GM04503 (cell line): ENCODE measurements around the gene FANCE.

ENCODE experiments used
- DNase-seq: peaks from one replicate; pipeline ENCODE4 v3.0.0-alpha.2; 2012; ENCODE audit warnings: low read depth

FANCE gene

DNA sequence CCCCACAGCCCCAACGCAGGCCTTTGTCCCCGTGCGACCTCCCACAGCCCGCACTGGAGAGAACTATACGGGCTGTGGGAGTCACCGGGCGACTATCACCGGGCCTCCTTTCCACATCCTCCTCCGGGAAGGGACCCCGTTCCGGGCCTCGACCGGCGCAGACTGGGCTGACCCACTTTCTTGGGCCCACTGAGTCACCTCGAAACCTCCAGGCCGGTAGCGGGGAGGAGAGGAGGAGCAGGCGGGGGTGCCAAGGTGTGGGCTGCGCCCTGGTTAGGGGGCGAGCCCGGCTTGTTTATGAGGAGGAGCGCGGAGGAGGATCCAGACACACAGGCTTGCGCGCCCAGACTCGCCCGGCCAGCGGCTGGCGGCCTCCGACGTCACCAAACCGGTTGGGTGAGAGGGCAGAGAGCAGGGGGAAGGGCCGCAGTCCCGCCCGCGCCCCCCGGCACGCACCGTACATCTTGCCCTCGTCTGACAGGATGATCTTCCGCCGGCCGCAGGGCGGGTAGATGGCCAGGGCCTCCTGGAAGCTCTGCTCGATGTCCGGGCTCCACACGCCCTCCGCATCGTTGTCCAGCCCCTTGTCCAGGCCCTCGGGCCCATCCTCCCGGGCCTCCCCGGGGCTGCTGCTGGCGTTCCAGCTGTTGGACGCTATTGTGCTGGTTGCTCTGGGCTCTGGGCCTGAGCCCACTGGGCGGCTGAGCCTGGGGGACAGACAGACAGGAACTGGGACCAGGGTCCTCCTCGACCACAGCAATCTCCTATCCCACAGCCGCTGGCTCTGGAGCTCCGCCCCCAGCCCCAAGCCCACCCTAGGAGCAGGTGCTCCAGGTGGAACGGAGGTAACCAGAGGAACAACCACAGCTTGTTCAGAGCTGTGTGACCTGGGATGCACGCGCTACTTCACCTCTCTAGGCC lies 34.1 kb downstream of the FANCE start:
- DNase-seq, result no peak

DNA sequence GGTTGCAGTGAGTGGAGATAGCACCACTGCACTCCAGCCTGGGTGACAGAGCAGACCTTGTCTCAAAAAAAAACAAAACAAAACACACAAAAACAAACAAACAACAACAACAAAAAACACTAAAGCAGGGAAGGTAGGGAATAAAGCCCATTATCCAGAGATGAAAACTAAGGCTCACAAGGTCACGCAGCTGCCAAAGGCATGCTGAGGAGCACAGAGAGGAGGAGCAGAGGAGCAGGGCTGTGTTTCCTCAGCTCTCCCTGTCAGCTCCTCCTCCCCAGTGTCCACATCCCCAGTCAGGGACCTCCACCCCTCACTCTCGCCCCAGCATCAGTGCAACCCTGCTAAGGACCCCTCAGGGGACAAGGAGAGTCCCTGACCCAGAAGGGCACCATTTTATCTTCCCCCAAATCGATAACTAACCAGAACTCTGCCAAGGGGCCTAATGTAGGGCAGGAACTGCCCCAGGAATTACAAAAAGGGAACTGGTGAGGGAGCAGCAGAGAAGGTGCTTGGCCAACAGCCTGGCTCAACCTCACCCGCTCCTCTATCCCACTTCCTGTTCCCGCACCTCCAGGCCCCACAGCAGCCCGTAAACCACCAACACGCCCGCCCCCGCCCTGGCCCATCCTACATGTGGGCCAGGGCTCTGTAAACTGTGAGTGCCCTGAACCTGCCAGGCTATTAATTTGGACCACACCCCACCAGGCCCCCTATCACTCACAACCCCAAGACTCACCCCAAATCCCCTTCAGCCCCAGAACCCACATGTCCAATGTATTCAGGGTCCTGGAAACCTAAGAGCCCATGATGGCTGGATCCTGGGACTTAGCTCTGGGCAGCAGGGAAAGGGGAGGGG lies 35.7 kb downstream of the FANCE start:
- no peak for DNase-seq

- DNase-seq, result no peak
These were observed 36.4 kb downstream of the FANCE start for GRCh38 chr6:35488517-35488862.

DNA sequence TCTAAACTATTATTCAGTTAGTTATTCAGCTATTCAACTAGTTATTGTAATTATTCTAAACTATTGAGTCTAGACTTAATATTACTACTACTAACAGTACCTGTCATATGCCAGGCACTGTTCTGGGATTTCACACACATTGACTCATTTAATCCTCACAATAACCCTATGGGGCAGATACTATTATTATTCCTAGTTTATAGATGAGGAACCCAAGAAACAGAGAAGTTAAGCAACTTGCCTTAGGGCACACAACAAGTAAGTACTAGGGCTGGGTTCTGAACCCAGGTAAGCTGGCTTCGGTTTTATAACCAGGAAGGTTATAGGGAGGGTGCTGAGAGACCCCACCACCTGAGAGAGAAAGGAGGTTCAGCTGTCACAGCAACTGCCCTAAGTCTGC lies 36.9 kb downstream of the FANCE start:
- DNase-seq, result no peak

GRCh38 chr6:35489995-35490791 lies 38.1 kb downstream of the FANCE start:
- DNase-seq, result no peak

DNA sequence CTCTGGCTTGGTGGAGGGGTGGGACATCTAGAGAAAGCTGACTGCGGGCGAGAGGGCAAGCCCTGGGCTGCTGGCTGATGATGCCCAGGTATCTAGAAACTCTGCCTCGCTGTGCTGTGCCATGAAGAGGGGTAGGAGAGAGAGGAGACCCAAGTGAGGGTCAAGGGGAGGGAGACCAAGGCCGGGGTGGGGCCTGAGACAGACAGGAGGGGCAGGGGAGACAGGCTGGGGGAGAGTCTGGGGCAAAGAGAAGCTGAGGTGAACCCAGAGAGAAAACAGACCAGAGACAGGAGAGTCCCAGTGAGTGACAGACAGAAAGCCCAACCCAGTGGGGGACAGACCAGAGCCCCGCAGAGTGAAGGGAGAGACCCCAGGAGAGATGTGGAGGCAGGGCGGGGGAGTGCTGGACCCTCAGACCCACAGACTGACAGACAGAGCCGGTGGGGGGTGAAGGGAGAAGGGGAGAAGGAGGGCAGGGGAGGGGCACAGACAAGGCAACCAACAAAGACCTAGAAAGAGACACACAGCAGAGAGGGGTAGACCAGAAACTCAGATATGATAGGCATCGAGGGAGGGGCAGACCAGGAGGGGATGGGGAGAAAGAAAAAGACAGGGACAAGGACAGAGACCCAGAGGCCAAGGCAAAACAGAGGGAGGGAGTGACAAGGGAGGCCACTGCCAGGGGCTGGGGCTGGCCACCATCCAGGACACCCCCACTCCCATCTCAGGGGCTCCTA lies 38.9 kb downstream of the FANCE start:
- no peak for DNase-seq

DNA sequence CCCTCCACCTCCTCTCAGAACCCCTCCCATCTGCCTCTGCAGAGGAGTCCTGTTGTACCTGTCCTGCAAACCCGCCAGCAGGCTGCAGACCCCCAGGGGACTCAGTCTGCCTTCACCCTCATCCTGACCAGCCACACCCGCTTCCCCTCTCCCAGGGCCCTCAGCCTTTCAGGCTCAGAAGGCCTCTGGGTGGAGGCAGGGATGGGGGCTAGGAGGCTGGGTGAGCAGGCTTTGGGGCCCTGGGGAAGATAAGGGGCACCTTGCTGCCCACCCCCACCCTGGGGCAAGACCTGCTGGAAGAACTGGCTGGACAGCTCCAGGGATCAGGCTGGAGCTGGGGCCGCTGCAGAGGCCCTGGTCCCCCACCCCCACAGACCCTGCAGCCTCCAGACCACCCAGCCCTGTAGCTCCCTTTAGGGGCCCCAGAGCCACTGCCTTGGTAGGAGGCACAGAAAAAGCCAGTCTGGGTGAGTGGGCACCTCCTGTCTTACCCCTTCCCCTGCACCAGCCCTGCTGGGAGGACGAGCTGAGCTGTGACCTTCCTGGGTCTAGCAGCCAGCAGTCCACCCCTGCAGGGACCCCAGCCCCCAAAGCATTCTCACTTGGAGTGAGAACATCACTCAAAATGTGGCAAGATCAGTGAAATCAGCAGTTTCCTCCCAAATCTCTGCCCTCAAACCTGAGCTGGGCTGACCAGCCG lies 39.6 kb downstream of the FANCE start:
- no peak for DNase-seq

DNA sequence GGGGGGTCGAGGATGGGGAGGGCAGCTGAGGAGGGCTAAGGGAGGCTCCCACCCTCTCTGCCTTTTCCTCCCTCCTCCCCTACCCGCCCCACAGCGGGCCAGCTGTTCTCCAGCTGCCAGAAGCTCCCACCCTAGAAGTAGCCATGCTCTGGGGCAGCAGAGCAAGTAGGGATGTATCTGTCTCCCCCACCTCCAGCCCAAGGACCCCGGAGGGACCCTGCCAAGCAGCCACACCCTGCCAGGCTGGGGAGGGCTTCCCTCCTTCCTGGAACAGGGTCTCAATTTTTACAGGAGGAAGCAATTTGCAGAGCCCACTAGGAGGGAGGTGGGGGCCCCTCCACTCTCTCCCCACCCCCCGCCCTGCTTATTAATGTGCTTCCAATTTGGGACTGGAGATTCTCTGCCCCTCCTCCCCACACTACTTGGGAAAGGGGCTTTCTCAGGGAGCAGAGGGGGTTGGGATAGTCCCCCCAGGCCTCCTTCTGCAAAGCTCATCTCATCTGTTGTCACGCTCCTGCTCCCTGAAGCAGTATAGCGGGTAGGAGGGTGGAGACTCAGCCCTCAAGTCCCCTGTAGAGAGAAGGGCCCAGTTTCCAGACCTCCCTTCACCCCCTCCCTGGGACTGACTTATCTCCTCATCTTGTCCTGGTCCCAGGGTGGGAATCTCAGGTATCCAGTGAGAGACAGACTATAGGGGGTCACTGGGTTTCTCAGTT lies 40.3 kb downstream of the FANCE start:
- DNase-seq, result no peak

GRCh38 chr6:35492974-35493284 lies 40.8 kb downstream of the FANCE start:
- no peak for DNase-seq

GRCh38 chr6:35493307-35493983 lies 41.3 kb downstream of the FANCE start:
- no peak for DNase-seq

DNA sequence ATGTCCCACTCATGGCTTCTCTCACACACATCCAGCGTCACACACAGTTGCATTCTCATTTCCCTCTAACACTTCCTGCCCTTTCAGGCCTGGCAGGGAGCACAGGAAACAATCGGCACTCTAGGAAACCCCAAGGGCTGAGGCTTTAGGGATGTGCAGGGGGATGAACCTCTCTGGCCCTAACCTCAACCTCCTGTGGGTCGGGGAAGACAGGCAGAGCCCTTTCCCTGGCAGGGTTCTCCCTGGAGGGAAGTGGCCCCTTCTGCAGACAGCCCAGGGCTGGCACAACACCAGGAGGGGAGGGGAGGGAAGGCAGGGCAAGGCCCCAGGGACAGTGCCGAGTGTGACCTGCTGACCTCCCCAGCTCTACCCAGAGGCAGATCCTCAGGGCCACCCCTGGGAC lies 42.0 kb downstream of the FANCE start:
- DNase-seq, result no peak

DNA sequence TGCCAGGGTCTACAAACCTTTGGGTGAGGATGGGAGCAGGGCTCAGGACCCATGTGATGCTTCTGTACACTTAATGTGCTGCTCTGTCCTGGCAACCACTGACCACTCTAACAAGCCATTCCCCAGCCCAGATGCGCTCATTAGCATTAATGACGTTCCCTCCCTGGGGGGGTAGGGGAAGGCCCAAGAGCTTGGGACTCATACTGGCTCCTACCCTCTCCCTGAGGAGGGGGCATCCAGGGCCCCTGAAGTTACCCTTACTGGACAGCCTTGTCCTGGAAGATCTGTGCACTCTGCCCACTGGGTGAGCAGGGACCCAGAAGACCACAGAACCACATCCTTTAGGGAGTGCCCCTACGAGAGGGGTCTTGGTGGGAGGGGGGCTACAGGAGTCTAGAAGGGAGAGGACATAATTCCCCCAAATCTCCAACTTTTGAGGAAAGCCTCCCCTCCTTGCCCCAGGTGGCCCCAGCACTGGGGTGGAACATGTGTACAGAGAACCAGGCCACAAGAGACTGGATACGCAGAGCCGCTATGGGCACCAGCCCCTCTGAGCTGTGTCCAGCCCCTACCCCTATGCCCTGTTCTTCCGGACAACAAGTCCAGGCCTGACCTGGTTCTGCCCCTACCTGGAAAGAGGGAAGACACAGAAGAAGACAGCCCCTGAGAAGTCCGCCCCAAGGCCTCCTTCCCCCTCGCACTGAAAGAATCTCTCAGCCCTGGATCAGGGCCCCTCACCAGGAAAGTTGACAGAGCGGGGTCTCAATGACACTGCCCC lies 43.3 kb downstream of the FANCE start:
- no peak for DNase-seq

DNA sequence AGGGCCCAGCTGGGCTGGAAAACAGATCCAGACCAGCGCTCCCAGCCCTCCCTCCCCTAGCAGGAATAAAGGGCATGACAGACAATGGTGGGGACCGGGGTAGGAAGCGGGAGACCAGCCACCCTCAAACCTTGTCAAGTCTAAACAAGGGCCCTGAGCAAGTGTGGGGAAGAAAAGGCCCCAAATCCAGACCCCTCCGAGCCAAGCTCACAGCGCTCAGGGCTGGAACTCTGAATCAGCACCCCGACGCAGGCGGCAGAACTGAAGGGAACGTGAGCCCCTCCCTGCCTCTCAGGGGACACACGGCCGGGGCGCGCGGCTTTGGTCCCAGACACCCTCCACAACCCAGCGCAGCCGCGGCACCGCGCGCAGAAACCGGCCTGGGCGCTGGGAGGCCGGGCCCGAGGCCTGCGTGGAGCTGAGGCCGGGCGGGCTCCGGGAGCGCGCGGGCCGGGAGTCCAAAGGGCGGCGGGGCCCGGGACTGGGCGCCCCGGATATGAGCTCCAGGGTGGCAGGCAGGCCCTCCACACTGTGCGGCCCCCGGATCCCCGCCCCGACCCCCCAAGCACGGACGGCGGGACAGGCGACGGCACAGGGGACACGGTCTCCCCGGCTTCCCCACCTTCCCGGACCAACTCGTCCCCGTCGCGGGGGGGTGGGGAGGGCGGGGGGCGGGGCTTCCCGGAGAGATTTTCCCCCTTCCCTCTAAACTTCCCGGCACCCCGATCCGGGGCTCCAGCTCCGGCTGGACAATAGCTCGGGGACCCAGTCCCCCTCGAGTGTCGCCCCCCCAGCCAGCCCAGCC lies 44.1 kb downstream of the FANCE start:
- DNase-seq, result no peak

- DNase-seq, result no peak
These were observed 44.9 kb downstream of the FANCE start, which contains the start of gene TEAD3 for GRCh38 chr6:35496841-35497570. Gene TEAD3 (minus strand): TSS chr6:35497079.

DNA sequence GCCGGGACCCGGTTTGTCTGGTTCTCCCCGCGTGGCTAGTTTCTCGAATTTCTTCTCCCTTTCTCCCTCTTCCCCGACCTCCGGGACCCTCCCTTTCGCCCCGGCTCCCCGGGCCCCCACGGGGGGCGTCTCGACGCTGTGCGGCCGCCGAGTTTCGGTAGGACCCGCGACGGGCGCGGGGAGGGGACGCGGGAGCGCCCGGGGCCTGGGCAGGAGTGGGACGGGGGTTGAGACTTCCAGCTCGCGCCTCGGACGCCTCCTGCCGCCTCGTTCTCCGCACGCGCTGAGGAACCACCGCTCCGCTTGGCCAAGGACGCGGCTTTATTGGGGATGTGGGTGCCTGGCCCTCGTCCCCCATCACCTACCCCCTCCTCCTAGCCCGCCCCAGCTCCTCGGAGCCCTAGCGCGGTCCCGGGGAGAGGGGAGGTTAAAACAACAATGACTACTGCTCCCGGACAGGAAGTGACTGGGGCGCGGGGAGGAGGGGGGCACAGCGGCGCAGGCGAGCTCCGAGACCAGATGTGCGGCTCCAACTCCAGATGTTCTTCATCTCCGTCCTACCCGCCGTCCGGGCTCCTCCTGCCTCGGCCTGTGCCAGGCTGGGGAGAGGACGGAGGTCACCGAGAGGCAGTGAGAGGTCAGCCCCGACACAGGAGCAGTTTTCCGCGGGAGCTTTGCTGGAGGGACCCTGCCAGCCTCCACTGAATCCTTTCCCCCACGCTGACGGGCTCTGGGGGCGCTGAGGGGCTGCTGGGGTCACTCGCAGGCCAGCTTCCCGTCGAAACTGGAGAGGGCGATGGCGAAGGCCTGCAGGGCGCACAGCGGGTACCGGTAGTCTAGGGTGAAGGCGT lies 45.7 kb downstream of the FANCE start:
- DNase-seq, result no peak

DNA sequence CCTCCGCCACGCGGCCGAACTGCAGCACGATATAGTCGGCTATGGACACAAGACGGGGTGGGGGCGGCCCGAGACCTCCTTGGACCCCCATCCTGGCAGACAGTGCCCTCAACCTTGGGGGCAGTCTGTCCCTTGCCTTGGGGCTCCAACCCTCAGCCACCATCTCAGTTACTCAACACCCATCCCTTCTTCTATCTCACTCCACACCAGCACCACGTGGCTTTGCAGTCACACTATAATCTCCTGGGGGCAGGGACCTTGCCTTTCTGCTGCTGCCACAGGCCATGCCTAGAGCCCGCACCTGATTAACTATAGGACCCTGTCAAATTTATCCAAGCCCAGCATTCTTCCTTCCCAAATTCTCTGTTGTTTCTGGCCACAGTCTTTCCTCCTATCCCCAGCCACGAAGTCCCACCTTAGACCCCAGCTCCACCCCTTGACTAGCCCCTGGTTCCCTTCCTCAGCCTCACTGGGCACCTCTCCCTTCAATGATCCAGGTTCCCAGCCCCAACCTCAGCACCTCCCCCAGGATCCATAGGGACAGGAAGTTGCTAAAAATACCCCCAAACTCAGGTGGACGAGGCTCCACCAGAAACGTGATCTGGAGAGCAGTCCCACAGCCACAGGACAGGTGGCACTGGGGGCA lies 46.4 kb downstream of the FANCE start:
- DNase-seq, result no peak
